NCI-H748 (cell line): ENCODE data around the gene ATG10.
"Not testable (repeated sequence)": the region's sequence is repeated elsewhere in the genome, so short reads cannot be mapped to it uniquely, and the experiment has no call there.

ENCODE experiments used
- DNase-seq: peaks from one replicate; lab custom pipeline; 2025; ENCODE audit not compliant: unreplicated experiment; lab: John Stamatoyannopoulos, UW

ATG10 gene

GRCh38 chr5:81971712-81972491, at the start of gene ATG10:
ATG10 (plus strand) TSS chr5:81972023; CDS start chr5:81987571, 15,548 bp downstream.
- DNase-seq, result peak; percentile 97

- DNase-seq, result peak; percentile 58
These were observed 49.0 kb upstream of the ATG10 start for GRCh38 chr5:81922854-81923279.

- DNase-seq, result no peak
These were observed 47.4 kb upstream of the ATG10 start for GRCh38 chr5:81924442-81924841.

GRCh38 chr5:81925009-81925408, 46.8 kb upstream of the ATG10 start:
- no peak for DNase-seq

- no peak for DNase-seq
These were observed 45.8 kb upstream of the ATG10 start for GRCh38 chr5:81925981-81926380.

- no peak for DNase-seq
These were observed 35.8 kb upstream of the ATG10 start for GRCh38 chr5:81936066-81936465.

- DNase-seq, result no peak
These were observed 35.1 kb upstream of the ATG10 start for GRCh38 chr5:81936750-81937149.

GRCh38 chr5:81942746-81943145, 29.1 kb upstream of the ATG10 start:
- DNase-seq, result no peak

- DNase-seq, result no peak
These were observed 23.5 kb upstream of the ATG10 start for GRCh38 chr5:81948349-81948748.

GRCh38 chr5:81949462-81949861, 22.4 kb upstream of the ATG10 start:
- DNase-seq, result no peak

GRCh38 chr5:81950996-81951395, 20.8 kb upstream of the ATG10 start:
- no peak for DNase-seq

GRCh38 chr5:81954796-81955195, 17.0 kb upstream of the ATG10 start:
- DNase-seq, result not testable (repeated sequence)

GRCh38 chr5:81958129-81958528, 13.7 kb upstream of the ATG10 start:
- DNase-seq, result not testable (repeated sequence)

- no peak for DNase-seq
These were observed 10.0 kb upstream of the ATG10 start for GRCh38 chr5:81961651-81962440.

GRCh38 chr5:81963544-81963943, 8.3 kb upstream of the ATG10 start:
- no peak for DNase-seq

GRCh38 chr5:81965524-81965923, 6.3 kb upstream of the ATG10 start:
- DNase-seq, result peak; percentile 35

- DNase-seq, result no peak
These were observed 2.6 kb upstream of the ATG10 start for GRCh38 chr5:81969226-81969625.

GRCh38 chr5:81969912-81970311, 1.9 kb upstream of the ATG10 start:
- DNase-seq, result no peak

- DNase-seq, result peak; percentile 47
These were observed 612 bp upstream of the ATG10 start for GRCh38 chr5:81971111-81971711.

- no peak for DNase-seq
These were observed 615 bp downstream of the ATG10 start for GRCh38 chr5:81972492-81972783.

- no peak for DNase-seq
These were observed 8.3 kb downstream of the ATG10 start for GRCh38 chr5:81980160-81980559.
